Measurements from ENCODE around the gene CRYBG1.
"Not testable (repeated sequence)": the region's sequence is repeated elsewhere in the genome, so short reads cannot be mapped to it uniquely, and the experiment has no call there.

Gene CRYBG1

GRCh38 chr6:106373502-106374239 is 13.2 kb downstream of the CRYBG1 start:
- DNase-seq: no peak

GRCh38 chr6:106377061-106377540 is 16.6 kb downstream of the CRYBG1 start:
- DNase-seq: no peak

- DNase-seq: no peak
These were observed 19.4 kb downstream of the CRYBG1 start for GRCh38 chr6:106379951-106380350.

GRCh38 chr6:106380407-106380806 is 19.9 kb downstream of the CRYBG1 start:
- DNase-seq: no peak

- DNase-seq: no peak
These were observed 20.7 kb downstream of the CRYBG1 start for GRCh38 chr6:106381223-106381622.

- no peak for DNase-seq
These were observed 21.4 kb downstream of the CRYBG1 start for GRCh38 chr6:106381881-106382280.

GRCh38 chr6:106383573-106383972 is 23.1 kb downstream of the CRYBG1 start:
- DNase-seq: no peak

GRCh38 chr6:106385530-106385929 is 25.0 kb downstream of the CRYBG1 start:
- no peak for DNase-seq

GRCh38 chr6:106387875-106388274 is 27.4 kb downstream of the CRYBG1 start:
- DNase-seq: no peak

- DNase-seq: no peak
These were observed 29.6 kb downstream of the CRYBG1 start for GRCh38 chr6:106390088-106390487.

GRCh38 chr6:106396426-106397220 is 36.1 kb downstream of the CRYBG1 start:
- no peak for DNase-seq

- DNase-seq: no peak
These were observed 36.9 kb downstream of the CRYBG1 start for GRCh38 chr6:106397431-106397830.

- no peak for DNase-seq
These were observed 38.1 kb downstream of the CRYBG1 start for GRCh38 chr6:106398621-106399020.

- DNase-seq: not testable (repeated sequence)
These were observed 44.5 kb downstream of the CRYBG1 start for GRCh38 chr6:106405044-106405443.

GRCh38 chr6:106411056-106411455 is 50.5 kb downstream of the CRYBG1 start:
- DNase-seq: no peak

GRCh38 chr6:106411643-106412200 is 51.2 kb downstream of the CRYBG1 start:
- DNase-seq: no peak

GRCh38 chr6:106413016-106413415 is 52.5 kb downstream of the CRYBG1 start:
- no peak for DNase-seq

GRCh38 chr6:106413722-106414121 is 53.2 kb downstream of the CRYBG1 start:
- no peak for DNase-seq

GRCh38 chr6:106415921-106416320 is 55.4 kb downstream of the CRYBG1 start:
- DNase-seq: no peak

GRCh38 chr6:106417572-106418147 is 57.1 kb downstream of the CRYBG1 start:
- DNase-seq: no peak

GRCh38 chr6:106419900-106420613 is 59.5 kb downstream of the CRYBG1 start:
- no peak for DNase-seq

- no peak for DNase-seq
These were observed 61.0 kb downstream of the CRYBG1 start for GRCh38 chr6:106421496-106421895.

GRCh38 chr6:106422534-106422933 is 62.0 kb downstream of the CRYBG1 start:
- DNase-seq: no peak
